ENCODE data around the gene KIF5B.
A peak's percentile ranks its signal among the peaks of the same experiment; 100 is the strongest.

KIF5B gene

GRCh38 chr10:31962826-31963588 lies 93.2 kb downstream of the KIF5B start:
- TF ChIP-seq, protein P1, sequence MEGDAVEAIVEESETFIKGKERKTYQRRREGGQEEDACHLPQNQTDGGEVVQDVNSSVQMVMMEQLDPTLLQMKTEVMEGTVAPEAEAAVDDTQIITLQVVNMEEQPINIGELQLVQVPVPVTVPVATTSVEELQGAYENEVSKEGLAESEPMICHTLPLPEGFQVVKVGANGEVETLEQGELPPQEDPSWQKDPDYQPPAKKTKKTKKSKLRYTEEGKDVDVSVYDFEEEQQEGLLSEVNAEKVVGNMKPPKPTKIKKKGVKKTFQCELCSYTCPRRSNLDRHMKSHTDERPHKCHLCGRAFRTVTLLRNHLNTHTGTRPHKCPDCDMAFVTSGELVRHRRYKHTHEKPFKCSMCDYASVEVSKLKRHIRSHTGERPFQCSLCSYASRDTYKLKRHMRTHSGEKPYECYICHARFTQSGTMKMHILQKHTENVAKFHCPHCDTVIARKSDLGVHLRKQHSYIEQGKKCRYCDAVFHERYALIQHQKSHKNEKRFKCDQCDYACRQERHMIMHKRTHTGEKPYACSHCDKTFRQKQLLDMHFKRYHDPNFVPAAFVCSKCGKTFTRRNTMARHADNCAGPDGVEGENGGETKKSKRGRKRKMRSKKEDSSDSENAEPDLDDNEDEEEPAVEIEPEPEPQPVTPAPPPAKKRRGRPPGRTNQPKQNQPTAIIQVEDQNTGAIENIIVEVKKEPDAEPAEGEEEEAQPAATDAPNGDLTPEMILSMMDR (conservative IDR thresholded peaks at IDR 0.05; ENCODE audit: low read length) = no peak
- DNase-seq (ENCODE audit: low read depth) = no peak
- H3K4me3 ChIP-seq (ENCODE audit: low read length) = no peak overlapping the region

GRCh38 chr10:31961277-31962074 lies 94.7 kb downstream of the KIF5B start:
- no peak overlapping the region for H3K4me3 ChIP-seq (ENCODE audit: low read length)
- DNase-seq (ENCODE audit: low read depth) = peak; percentile 67
- TF ChIP-seq, protein P1 (conservative IDR thresholded peaks at IDR 0.05; ENCODE audit: low read length) = no peak; the same call in 1 of the 2 replicates

- H3K4me3 ChIP-seq (ENCODE audit: low read length) = no peak overlapping the region
- DNase-seq (ENCODE audit: low read depth) = no peak
- TF ChIP-seq, protein P1 (conservative IDR thresholded peaks at IDR 0.05; ENCODE audit: low read length) = no peak
These were observed 96.6 kb downstream of the KIF5B start for GRCh38 chr10:31959461-31960173.
